ENCODE measurements around the gene CYCS.

GRCh38 chr7:25171516-25171915 lies 46.5 kb upstream of the CYCS start:
- TF ChIP-seq CTCF (IDR thresholded peaks at IDR 0.05) = no peak
- no peak for TF ChIP-seq EP300 (IDR thresholded peaks at IDR 0.05)
- no peak for TF ChIP-seq POLR2A (IDR thresholded peaks at IDR 0.05)
